ENCODE results near the gene GSN. TPM values are rescaled to one million over a fixed set of nuclear protein-coding genes. Genes with fewer than 3 reads are reported as not detected.

GSN gene
- total and polyA plus RNA-seq, 2 donors (not counting 1 experiment from before 2014, with no cell fraction given) = 38.4 to 45.4 TPM

DNA sequence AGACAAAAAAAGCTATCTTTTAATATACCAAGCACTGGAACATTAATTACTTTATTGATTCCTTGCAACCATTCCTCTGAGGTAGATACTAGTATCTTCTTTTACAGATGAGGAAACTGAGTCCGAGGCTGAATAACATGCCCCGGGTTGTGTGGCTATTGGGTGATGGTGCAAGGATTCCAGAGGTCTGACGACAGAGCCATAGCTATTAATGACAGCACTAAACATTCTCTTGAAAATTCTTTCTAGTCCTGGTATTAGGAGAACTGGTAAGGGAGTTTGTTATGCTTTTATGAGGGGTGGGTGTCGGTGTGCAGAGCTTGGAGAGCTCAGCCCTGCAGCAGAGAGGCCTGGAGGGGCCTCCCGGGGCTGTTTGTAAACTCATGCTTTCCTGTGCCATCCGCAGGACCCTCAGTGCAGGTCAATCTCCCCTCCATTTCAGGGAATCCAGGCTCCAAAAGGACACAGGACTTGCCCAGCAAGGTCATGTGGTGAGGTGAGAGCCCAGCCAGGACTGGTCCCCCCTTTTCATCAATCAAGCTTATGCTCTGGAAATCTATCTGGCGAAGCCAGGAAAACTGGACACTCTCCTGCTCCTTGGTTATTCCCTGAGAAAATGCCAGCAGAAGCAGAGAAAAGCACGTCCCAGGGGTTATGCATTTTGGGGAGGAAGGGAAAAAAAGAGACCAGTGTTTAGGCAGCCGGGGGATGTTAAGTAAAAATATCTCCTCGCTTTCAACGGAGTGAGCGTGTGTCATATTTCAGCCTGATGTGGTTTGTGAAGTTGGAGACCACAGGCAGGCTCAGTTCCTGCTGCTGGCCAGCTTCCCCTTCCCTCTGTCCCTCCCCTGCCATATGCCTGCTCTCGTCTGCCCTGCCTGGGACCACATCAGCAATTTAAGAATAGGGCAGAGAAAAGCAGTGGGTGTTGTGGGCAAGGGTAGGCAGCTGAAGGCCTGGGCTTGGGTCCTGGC, 3.7 kb downstream of the GSN start:
- WGBS (ENCODE audit: insufficient coverage) = 34% methylated on average over 3 of the region's 13 CpGs
- Mint-ChIP-seq H3K4me3 (no peak overlapping the region), H3K9me3 (ENCODE audit: insufficient read depth) (no peaks in the 10 kb centered on the region), H3K27me3 (no peaks in the 10 kb centered on the region), H3K4me1 (peaks cover 32% of the 10 kb centered on the region), H3K27ac (no peak overlapping the region)
- ATAC-seq (ENCODE audit: low read depth) (no peak), DNase-seq (no peak)
- H3K27me3 ChIP-seq (replicated peaks in 1 of 4; ENCODE audit: control extremely low read depth in 1 of 4, control insufficient read depth in 3 of 4, insufficient read depth in 4 of 4, low read length in 3 of 4) = no peaks in the 10 kb centered on the region
- no peaks in the 10 kb centered on the region for H3K79me2 ChIP-seq (ENCODE audit: control insufficient read depth, insufficient read depth, low read length)
- H3K36me3 ChIP-seq (replicated peaks in 1 of 2; ENCODE audit: control extremely low read depth in 1 of 2, control insufficient read depth in 1 of 2, extremely low read depth in 1 of 2, insufficient read depth in 2 of 2, low read length in 1 of 2) = no peaks in the 10 kb centered on the region
- no peak overlapping the region for H3K27ac ChIP-seq (ENCODE audit: low read length in 2 of 2)
- H3K4me1 ChIP-seq (ENCODE audit: control insufficient read depth in 2 of 2, insufficient read depth in 2 of 2, low read length in 2 of 2) = peaks cover 13 to 41% of the 10 kb centered on the region in 2 donors
- H2AFZ ChIP-seq (ENCODE audit: insufficient read depth, low read depth, low read length, poor library complexity, severe bottlenecking) = no peak overlapping the region
- H4K20me1 ChIP-seq (ENCODE audit: control insufficient read depth, insufficient read depth, low read length, poor library complexity, severe bottlenecking) = no peaks in the 10 kb centered on the region
- no peak overlapping the region for H3K4me2 ChIP-seq (replicated peaks; ENCODE audit: low read depth, low read length, poor library complexity, severe bottlenecking)
- ChIA-PET CTCF (interaction anchor here (1.0 to 4.0 kb wide), 3 partner anchors 12 to 48 kb away, joined by 5 to 13 read pairs (median 6); no protein-coding TSS in a partner anchor), POLR2A (no interaction called here)
- TF ChIP-seq, protein P1, sequence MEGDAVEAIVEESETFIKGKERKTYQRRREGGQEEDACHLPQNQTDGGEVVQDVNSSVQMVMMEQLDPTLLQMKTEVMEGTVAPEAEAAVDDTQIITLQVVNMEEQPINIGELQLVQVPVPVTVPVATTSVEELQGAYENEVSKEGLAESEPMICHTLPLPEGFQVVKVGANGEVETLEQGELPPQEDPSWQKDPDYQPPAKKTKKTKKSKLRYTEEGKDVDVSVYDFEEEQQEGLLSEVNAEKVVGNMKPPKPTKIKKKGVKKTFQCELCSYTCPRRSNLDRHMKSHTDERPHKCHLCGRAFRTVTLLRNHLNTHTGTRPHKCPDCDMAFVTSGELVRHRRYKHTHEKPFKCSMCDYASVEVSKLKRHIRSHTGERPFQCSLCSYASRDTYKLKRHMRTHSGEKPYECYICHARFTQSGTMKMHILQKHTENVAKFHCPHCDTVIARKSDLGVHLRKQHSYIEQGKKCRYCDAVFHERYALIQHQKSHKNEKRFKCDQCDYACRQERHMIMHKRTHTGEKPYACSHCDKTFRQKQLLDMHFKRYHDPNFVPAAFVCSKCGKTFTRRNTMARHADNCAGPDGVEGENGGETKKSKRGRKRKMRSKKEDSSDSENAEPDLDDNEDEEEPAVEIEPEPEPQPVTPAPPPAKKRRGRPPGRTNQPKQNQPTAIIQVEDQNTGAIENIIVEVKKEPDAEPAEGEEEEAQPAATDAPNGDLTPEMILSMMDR (IDR thresholded peaks at IDR 0.05) = no peak
- no peak for TF ChIP-seq EZH2 (IDR thresholded peaks at IDR 0.05; ENCODE audit: borderline replicate concordance, insufficient read depth, low read depth, low read length, poor library complexity, severe bottlenecking)
- H3K9ac ChIP-seq (ENCODE audit: low read length) = no peak overlapping the region
- H3K4me3 ChIP-seq (ENCODE audit: control extremely low read depth in 1 of 5, extremely low read depth in 1 of 5, insufficient read depth in 1 of 5, low read depth in 2 of 5, low read length in 4 of 5) = no peak overlapping the region
- H3K9me3 ChIP-seq (ENCODE audit: control extremely low read depth in 1 of 3, control insufficient read depth in 2 of 3, insufficient read depth in 1 of 3, low read length in 2 of 3) = no peaks in the 10 kb centered on the region
- intact Hi-C loops (cut with micrococcal nuclease) = no loop called here

GRCh38 chr9:121272401-121272948, 4.5 kb downstream of the GSN start:
- no peak overlapping the region for H3K27ac Mint-ChIP-seq
- no peak overlapping the region for H2AFZ ChIP-seq (ENCODE audit: insufficient read depth, low read depth, low read length, poor library complexity, severe bottlenecking)
- WGBS (ENCODE audit: insufficient coverage) = 70% methylated on average over 5 of the region's 6 CpGs

More at GRCh38 chr9:121272401-121272948, 4.5 kb downstream of the GSN start:
- H3K27me3 Mint-ChIP-seq = no peaks in the 10 kb centered on the region
- CTCF ChIA-PET = interaction anchor here (1.9 kb wide), 1 partner anchor 47 kb away, joined by 6 read pairs; no protein-coding TSS in a partner anchor
- POLR2A ChIA-PET = no interaction called here
- H3K9me3 Mint-ChIP-seq (ENCODE audit: insufficient read depth) = no peaks in the 10 kb centered on the region
- Histone ChIP-seq H3K4me3 (ENCODE audit: control extremely low read depth in 1 of 5, extremely low read depth in 1 of 5, insufficient read depth in 1 of 5, low read depth in 2 of 5, low read length in 4 of 5) (no peak overlapping the region), H3K9me3 (ENCODE audit: control extremely low read depth in 1 of 3, control insufficient read depth in 2 of 3, insufficient read depth in 1 of 3, low read length in 2 of 3) (no peaks in the 10 kb centered on the region), H3K27ac (ENCODE audit: low read length in 2 of 2) (no peak overlapping the region), H3K9ac (ENCODE audit: low read length) (no peak overlapping the region), H3K27me3 (replicated peaks in 1 of 4; ENCODE audit: control extremely low read depth in 1 of 4, control insufficient read depth in 3 of 4, insufficient read depth in 4 of 4, low read length in 3 of 4) (no peaks in the 10 kb centered on the region), H3K4me1 (ENCODE audit: control insufficient read depth in 2 of 2, insufficient read depth in 2 of 2, low read length in 2 of 2) (peaks cover 12 to 40% of the 10 kb centered on the region in 2 donors), H4K20me1 (ENCODE audit: control insufficient read depth, insufficient read depth, low read length, poor library complexity, severe bottlenecking) (no peaks in the 10 kb centered on the region), H3K4me2 (replicated peaks; ENCODE audit: low read depth, low read length, poor library complexity, severe bottlenecking) (no peak overlapping the region), H3K79me2 (ENCODE audit: control insufficient read depth, insufficient read depth, low read length) (no peaks in the 10 kb centered on the region), H3K36me3 (replicated peaks in 1 of 2; ENCODE audit: control extremely low read depth in 1 of 2, control insufficient read depth in 1 of 2, extremely low read depth in 1 of 2, insufficient read depth in 2 of 2, low read length in 1 of 2) (no peaks in the 10 kb centered on the region)
- peaks cover 32% of the 10 kb centered on the region for H3K4me1 Mint-ChIP-seq
- intact Hi-C loops (cut with micrococcal nuclease) = no loop called here
- DNase-seq (no peak), ATAC-seq (ENCODE audit: low read depth) (no peak)
- no peak overlapping the region for H3K4me3 Mint-ChIP-seq
- TF ChIP-seq, protein P1 (IDR thresholded peaks at IDR 0.05) = no peak
- no peak for TF ChIP-seq EZH2 (IDR thresholded peaks at IDR 0.05; ENCODE audit: borderline replicate concordance, insufficient read depth, low read depth, low read length, poor library complexity, severe bottlenecking)
